Measurements from ENCODE around the gene SORCS2.

Gene SORCS2

DNA sequence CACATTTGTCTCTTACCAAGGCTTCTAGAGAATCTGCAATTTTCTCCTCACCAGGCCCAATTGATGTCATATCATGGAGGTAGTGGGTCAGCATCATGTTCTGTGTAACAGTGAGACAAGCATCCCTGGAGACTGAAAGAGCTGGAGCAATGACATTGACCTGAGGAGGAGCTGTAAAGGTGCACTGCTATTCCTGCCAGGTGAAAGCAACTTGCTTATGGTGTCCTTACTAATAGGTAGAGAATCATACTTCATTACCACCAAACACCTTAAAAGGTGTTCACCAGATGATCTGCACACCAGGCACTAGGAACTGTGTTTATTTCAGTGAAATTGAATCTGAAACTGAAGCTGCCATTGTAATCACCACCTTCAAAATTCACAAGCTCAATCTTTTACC, 558.6 kb downstream of the SORCS2 start:
- DNase-seq (ENCODE audit: low read depth) = no peak

DNA sequence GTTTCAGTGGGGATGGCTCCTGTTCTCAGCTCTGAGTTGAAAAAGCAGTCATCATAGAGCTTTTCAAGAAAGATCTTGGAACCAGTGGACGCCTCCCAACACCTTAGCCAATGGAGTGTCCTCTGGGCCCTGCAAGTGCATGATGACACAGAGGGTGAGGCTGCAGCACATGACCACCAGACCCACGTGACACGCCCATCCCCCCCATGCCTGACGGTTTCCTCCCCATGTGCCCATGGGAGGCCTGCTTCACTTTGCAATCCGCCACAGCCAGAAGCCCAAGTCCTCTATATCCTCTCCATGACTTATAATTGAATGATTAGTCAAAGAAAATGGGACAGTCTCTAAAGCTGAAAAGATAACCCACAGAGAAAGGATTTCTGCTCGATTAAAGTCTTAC, 560.3 kb downstream of the SORCS2 start:
- no peak for DNase-seq (ENCODE audit: low read depth)

- DNase-seq (ENCODE audit: low read depth) = no peak
These were observed 560.9 kb downstream of the SORCS2 start for GRCh38 chr4:7753271-7753670.

DNA sequence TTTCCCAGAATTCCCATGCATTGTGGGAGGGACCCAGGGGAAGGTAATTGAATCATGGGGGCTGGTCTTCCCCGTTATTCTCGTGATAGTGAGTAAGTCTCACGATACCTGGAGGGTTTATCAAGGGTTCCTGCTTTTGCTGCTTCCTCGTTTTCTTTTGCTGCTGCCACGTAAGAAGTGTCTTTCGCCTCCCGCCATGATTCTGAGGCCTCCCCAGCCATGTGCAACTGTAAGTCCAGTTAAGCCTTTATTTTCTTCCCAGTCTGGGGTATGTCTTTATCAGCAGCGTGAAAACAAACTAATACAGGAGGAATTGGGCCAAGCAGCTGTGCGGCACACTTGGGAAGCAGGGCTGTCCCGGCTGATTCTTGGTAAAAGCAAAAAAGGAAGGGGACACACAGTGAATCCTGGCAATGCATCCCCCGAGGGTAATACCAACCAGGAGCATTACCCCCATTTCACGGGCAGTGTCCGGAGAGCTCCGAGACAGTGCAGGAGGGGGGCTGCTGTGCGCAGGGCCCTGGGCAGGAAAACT, 561.7 kb downstream of the SORCS2 start:
- DNase-seq (ENCODE audit: low read depth) = no peak

DNA sequence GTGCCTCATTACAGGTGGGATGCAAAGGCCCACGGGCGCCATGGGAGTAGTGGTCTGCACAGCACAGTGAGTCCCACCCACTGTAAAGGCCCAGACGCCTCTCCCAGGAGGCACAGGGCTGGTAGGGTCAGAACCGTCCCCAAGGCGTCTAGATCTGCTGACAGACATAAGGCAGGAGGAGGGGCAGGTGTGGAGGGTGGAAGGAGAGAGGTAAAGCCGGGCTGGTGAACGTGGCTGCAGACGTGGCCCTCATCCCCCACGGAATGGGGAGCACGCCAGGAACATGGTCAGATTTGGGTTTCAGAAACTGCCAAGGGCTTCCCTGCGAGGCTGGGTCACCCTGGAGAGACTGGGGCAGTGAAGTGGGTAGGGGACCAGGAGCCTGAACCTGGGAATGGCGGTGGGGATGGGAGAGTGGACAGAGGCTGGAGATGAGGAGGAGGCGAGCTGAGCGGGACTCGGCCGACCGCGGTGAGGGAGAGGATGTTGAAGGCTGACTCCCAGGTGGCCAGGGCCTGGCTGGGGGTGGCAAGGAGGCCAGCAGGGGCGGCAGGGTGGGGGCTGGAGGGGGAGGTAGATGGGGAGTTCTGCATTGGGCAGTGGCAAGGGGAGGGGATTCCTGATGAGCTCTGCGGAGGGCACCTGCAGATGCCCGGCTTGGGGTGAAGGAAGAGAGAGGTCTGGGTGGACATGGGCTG, 562.4 kb downstream of the SORCS2 start:
- DNase-seq (ENCODE audit: low read depth) = no peak

GRCh38 chr4:7755561-7755960, 563.2 kb downstream of the SORCS2 start:
- no peak for DNase-seq (ENCODE audit: low read depth)

- no peak for DNase-seq (ENCODE audit: low read depth)
These were observed 563.7 kb downstream of the SORCS2 start for GRCh38 chr4:7756071-7756470.

DNA sequence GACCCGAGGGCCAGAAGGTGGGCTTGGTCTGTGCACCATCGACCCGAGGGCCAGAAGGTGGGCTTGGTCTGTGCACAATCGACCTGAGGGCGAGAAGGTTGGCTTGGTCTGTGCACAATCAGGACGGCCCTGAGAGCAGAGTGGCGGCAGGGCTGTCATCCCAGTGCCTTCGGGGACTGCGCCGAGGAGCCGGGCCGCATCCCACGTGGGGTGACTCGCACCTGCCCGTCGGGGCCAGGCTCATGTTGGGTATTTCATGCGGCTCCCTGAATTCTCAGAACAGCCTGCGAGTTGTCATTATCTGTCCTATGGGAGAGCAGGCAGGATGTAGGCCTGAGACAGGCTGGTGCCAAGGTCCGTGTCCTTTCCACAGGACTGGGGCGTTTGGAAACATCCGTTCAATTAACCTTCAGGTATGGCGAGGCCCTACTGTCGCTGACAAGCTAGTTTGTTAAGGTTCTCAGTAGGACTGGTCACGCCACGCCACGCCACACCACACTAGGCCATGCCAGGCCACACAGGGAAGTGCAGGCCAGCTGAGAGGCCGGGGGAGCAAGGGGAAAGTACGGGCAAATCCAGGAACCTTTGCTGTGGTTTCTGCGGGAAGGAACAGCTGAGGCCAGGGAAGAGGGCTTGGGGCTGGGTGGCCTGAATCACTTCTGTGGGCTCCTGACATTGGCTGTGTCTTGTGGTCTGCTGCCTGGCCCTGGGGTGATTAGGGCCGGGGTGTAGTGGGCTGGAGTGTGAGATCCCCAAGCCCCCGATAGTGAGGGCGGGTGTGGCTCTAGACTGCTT, 564.4 kb downstream of the SORCS2 start:
- DNase-seq (ENCODE audit: low read depth) = no peak

- DNase-seq (ENCODE audit: low read depth) = no peak
These were observed 565.4 kb downstream of the SORCS2 start for GRCh38 chr4:7757501-7758471.

GRCh38 chr4:7758476-7758875, 566.1 kb downstream of the SORCS2 start:
- no peak for DNase-seq (ENCODE audit: low read depth)

DNA sequence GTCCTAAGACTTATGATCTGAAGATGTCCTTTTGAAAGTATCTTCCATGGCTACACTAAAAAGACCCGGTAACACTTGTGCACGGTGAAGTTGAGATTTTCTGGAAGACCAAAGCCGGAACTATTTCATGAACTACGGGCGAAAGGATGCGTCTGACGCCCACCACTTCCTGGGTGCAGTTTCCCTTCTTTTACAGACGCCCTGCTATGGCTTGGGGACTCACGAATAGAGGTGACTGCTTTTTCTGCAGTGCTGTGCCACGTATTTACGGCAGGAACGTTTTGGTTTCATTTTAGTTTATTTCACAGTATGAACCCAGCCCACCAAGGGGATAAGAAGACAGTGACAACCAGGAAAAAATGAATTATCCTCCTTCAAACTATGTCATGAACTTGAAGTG, 566.9 kb downstream of the SORCS2 start:
- DNase-seq (ENCODE audit: low read depth) = peak; percentile 74

DNA sequence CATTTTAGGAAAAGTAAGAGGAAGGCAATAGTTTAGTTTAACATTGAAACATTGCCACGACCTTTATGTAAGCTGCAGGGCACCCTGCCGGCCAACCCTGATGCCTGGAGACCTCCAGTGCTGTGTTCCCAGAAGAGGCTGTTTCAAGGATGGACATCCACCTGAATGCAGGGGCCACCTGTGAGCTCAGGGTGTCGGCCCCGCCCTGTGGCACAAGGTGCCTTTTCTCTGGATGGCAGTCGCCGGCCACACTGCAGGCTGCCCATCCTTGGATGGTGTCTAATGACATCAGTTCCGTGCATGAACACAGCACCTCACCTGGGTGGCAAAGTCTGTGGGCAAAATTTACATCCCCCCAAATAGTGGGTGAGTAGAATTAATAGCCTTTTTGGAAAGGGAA, 567.3 kb downstream of the SORCS2 start:
- DNase-seq (ENCODE audit: low read depth) = no peak

DNA sequence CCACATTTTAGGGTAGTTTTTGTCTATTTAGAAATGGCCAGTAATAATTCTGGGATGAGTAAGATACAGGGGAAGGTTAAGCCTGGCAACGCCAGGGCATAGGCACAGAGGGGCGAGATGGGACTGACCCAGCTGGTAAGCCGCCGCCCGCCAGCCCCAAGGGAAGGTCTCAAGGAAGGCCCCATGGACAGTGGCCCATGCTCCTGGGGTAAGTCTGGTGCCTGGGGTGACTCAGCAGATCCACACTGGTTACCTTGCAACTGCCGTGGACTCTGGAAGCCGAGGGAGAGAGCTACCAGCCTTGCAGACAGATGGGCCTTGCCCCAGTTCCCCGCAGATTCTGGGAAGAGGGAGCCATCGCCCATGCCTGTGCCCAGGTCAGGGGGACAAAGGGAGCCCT, 567.9 kb downstream of the SORCS2 start:
- DNase-seq (ENCODE audit: low read depth) = no peak

GRCh38 chr4:7760706-7761105, 568.4 kb downstream of the SORCS2 start:
- no peak for DNase-seq (ENCODE audit: low read depth)

DNA sequence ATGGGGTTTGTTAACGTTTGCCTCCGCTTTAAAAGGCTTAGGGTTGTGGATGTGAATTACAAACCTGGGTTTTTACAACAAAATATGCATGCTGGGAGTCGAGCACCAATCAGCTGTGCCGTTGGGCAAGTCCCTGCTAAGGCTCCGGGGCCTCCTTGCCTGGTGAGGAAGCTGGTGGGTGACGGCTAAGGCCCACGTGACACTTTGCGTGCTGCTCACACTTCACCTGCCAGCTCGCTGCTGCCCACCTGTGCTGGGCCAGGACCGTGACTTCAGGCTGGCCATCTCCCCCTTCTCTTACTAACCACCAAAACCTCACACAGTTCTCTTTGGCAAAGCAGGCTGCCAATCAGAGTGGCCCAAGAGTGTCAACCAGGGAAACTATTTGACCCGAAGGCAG, 569.0 kb downstream of the SORCS2 start:
- no peak for DNase-seq (ENCODE audit: low read depth)

DNA sequence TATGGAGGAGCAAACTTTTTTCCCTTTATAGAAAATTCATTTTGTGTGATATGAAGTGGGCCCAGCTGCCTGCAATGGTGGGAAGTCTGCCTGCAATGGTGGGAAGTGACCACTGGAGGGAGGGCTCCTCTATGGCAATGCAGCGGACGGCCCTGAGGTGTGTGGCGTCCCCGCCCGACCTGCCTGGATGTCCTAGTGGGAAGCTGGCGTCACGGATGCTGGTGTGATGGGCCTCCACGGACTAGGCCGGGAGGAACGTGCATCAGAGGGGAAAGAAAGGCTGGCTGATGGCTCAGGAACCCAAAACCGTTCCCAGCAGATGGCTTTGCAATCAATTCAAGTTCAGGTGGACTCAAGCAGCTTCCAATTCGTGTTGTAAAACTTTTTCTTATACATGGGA, 569.4 kb downstream of the SORCS2 start:
- DNase-seq (ENCODE audit: low read depth) = peak; percentile 31

GRCh38 chr4:7762376-7763030, 570.2 kb downstream of the SORCS2 start:
- DNase-seq (ENCODE audit: low read depth) = no peak

DNA sequence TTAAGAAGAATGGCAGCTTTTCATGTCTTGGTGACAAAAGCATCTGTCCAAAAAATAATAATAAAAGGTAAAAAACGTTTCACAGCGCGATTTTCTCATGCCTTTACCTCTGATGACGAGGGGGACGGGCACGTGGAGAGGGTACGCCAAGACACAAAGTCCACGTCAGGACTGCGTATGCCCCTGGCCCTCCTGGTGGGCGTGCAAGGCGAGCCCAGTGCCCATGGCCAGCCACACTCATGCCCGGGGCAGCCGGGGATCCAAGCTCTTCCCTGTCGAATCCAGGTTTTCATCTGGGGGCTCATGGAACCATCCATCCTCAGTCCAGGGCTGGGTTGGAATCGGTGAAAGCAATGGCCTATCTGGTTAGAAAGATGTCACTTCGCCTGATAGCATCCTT, 570.8 kb downstream of the SORCS2 start:
- DNase-seq (ENCODE audit: low read depth) = no peak

GRCh38 chr4:7763788-7764187, 571.5 kb downstream of the SORCS2 start:
- no peak for DNase-seq (ENCODE audit: low read depth)

GRCh38 chr4:7764466-7764865, 572.1 kb downstream of the SORCS2 start:
- DNase-seq (ENCODE audit: low read depth) = no peak

DNA sequence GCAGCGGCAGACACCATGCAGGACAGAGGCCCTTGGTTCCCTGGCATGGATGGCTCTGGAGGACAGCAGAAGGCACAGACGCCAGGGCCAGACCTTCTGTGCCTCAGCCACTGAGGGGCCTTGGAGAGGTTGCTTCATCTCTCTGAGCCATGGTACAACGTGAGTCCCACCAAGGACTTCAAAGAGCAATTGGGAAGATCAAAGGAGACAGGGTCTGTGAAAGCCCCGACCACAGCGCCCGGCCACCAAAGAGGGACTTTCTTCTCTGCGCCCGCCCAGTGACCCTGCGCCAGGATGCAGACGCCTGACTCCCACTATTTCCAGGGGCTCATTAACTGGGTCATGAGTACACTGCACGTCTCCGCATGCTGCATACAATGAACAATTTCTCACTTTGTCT, 573.3 kb downstream of the SORCS2 start:
- no peak for DNase-seq (ENCODE audit: low read depth)

DNA sequence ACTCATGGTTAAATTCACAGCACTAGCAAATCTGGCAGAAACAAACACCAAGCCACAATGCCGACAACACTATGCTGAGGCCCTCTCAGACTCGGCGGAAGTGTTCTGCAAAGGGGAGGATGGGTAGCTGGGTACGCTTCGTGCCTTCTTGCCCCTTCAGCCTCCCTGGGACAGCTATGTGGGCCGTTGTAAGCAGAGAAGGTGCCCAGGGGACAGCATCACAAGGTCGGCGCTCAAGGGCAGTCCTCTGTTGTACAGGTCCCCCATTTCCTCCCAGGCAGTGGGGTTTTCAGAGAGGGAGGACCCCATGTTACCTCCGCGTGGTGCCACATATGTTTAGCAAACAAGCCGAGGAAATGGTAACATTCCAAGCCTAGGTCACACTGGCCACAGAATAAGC, 573.7 kb downstream of the SORCS2 start:
- DNase-seq (ENCODE audit: low read depth) = no peak
